HepG2 (cell line): ENCODE data around the gene ANKRD12. TPM values are rescaled to one million over a fixed set of nuclear protein-coding genes. Genes with fewer than 3 reads are reported as not detected.

ENCODE experiments used
- ATAC-seq: fragments of 200-7000 bp; cut with Tn5 transposase; 3 replicates; pipeline ENCODE4 v1.9.1; 2020; ENCODE audit warnings: mild to moderate bottlenecking, moderate library complexity
- BruUV-seq: library from RNA; stranded (reverse); fragments of 400-500 nt; replicated peaks from 2 replicates; lab custom pipeline; 2021; lab: Mats Ljungman, UMichigan
- CTCF ChIA-PET: fragments of 300-600 bp; formaldehyde crosslinking; extraction: SDS; loops from one replicate; lab custom pipeline; 2021; ENCODE audit warnings: low total read pairs, inconsistent platforms, low intra/inter-chr PET ratio; lab: Yijun Ruan, JAX
- POLR2A ChIA-PET: fragments of 350-600 bp; sonication (Branson Sonifier 250); formaldehyde crosslinking; loops from one replicate; lab custom pipeline; 2020; ENCODE audit warnings: antibody characterized with exemption, inconsistent platforms; lab: Yijun Ruan, JAX
- DNase-seq: peaks from one replicate; pipeline ENCODE4 v3.0.0-alpha.2; 2015; ENCODE audit warnings: low spot score
- FAIRE-seq: peaks from 3 replicates; lab custom pipeline; 2011; peaks lifted over from hg19 to GRCh38; lab: Jason Lieb, UNC
- H2AFZ ChIP-seq: one replicate; pipeline ENCODE4 v1.6.1; 2011; ENCODE audit warnings: low read length, inconsistent platforms
- H3K27ac ChIP-seq: fragments of 300-600 bp; 3 replicates; pipeline ENCODE4 v1.8.0; 2011; ENCODE audit warnings: mixed run types, mild to moderate bottlenecking, mixed read lengths, low read length, inconsistent platforms; ENCODE audit not compliant: insufficient read depth; ENCODE audit errors: extremely low read length
- H3K27me3 ChIP-seq, 2 experiments: fragments of 200-600 bp in 1 of 2; 2 replicates in 1 of 2; 3 replicates in 1 of 2; pipeline versions ENCODE4 v1.6.0 to v1.8.0; 2011; ENCODE audit warnings: low read length in 2 of 2, mild to moderate bottlenecking in 2 of 2, moderate library complexity in 2 of 2, inconsistent platforms in 1 of 2; ENCODE audit not compliant: insufficient read depth in 2 of 2, control insufficient read depth in 1 of 2
- H3K36me3 ChIP-seq, 2 experiments: fragments of 200-600 bp in 1 of 2; replicated peaks in 1 of 2; 2 replicates in 1 of 2; 3 replicates in 1 of 2; pipeline versions ENCODE4 v1.5.1 to v1.8.0; 2011; ENCODE audit warnings: low read length in 2 of 2, inconsistent platforms in 1 of 2; ENCODE audit not compliant: insufficient read depth in 2 of 2, control insufficient read depth in 1 of 2
- H3K4me1 ChIP-seq: 2 replicates; pipeline ENCODE4 v1.5.1; 2012; ENCODE audit warnings: low read length, inconsistent platforms; ENCODE audit not compliant: insufficient read depth
- H3K4me2 ChIP-seq: 2 replicates; pipeline ENCODE4 v1.6.0; 2011; ENCODE audit warnings: low read depth, low read length, inconsistent platforms
- H3K4me3 ChIP-seq, 3 experiments: fragments of 200-600 bp in 1 of 3; sonication (generic), shearing (Covaris generic) in 1 of 3; replicated peaks in 1 of 3; 2 replicates each; pipeline ENCODE4 v1.5.1; 2011 to 2016; ENCODE audit warnings: low read length in 3 of 3, inconsistent platforms in 2 of 3, low read depth in 2 of 3, mild to moderate bottlenecking in 2 of 3, control low read depth in 1 of 3, mixed read lengths in 1 of 3; ENCODE audit not compliant: insufficient read depth in 1 of 3
- H3K79me2 ChIP-seq: one replicate; pipeline ENCODE4 v1.6.1; 2011; ENCODE audit warnings: low read length, inconsistent platforms; ENCODE audit not compliant: insufficient read depth
- H3K9ac ChIP-seq: 2 replicates; pipeline ENCODE4 v1.6.0; 2011; ENCODE audit warnings: mild to moderate bottlenecking, low read depth, low read length, inconsistent platforms; ENCODE audit not compliant: insufficient read depth
- H3K9me3 ChIP-seq: 2 replicates; pipeline ENCODE4 v1.5.1; 2012; ENCODE audit warnings: mild to moderate bottlenecking, low read length
- H4K20me1 ChIP-seq: 2 replicates; pipeline ENCODE4 v1.6.0; 2011; ENCODE audit warnings: inconsistent platforms, mild to moderate bottlenecking, low read length, moderate library complexity; ENCODE audit not compliant: insufficient read depth
- ARNT2 ChIP-seq: sonication (generic); formaldehyde crosslinking; IDR thresholded peaks from 2 replicates; pipeline ENCODE4 v1.8.0; 2022; ENCODE audit warnings: mild to moderate bottlenecking, low read depth, missing genetic modification reagents, moderate library complexity
- MAZ ChIP-seq, 2 experiments: sonication (generic) in 1 of 2; formaldehyde crosslinking in 1 of 2; IDR thresholded peaks; 2 replicates each; pipeline versions ENCODE4 v1.5.0 to v1.6.1; 2012 to 2020; ENCODE audit warnings: low read depth in 2 of 2, mild to moderate bottlenecking in 2 of 2, borderline replicate concordance in 1 of 2, improper control_type of control experiment in 1 of 2, low read length in 1 of 2, missing genetic modification reagents in 1 of 2, moderate library complexity in 1 of 2
- POLR2AphosphoS5 ChIP-seq: IDR thresholded peaks from 2 replicates; pipeline ENCODE4 v1.6.1; 2012; ENCODE audit warnings: low read depth, low read length
- STAT6 ChIP-seq: sonication (generic); formaldehyde crosslinking; IDR thresholded peaks from 2 replicates; pipeline ENCODE4 v1.4.0; 2020; ENCODE audit warnings: missing genetic modification reagents, mild to moderate bottlenecking, borderline replicate concordance
- TEAD3 ChIP-seq: optimal IDR thresholded peaks from 2 replicates; pipeline ENCODE3; 2016; ENCODE audit warnings: borderline replicate concordance
- TGIF2 ChIP-seq: IDR thresholded peaks from 2 replicates; pipeline ENCODE4 v1.6.1; 2016; ENCODE audit warnings: control low read depth, missing compliant biosample characterization
- ZFP36L2 ChIP-seq: sonication (generic); formaldehyde crosslinking; IDR thresholded peaks from 2 replicates; pipeline ENCODE4 v1.4.0; 2020; ENCODE audit warnings: missing genetic modification reagents
- ZNF350 ChIP-seq: sonication (generic); formaldehyde crosslinking; IDR thresholded peaks from 2 replicates; pipeline ENCODE4 v1.4.0; 2020; ENCODE audit warnings: mild to moderate bottlenecking, low read depth, missing genetic modification reagents, borderline replicate concordance
- ZNF616 ChIP-seq: sonication (generic); formaldehyde crosslinking; IDR thresholded peaks from 2 replicates; pipeline ENCODE4 v1.5.0; 2020; ENCODE audit warnings: low read depth, mild to moderate bottlenecking, missing genetic modification reagents
- ZNF674 ChIP-seq: sonication (generic); formaldehyde crosslinking; IDR thresholded peaks from 2 replicates; pipeline ENCODE4 v1.5.0; 2020; ENCODE audit warnings: low read depth, mild to moderate bottlenecking, missing genetic modification reagents
- ZNF766 ChIP-seq: sonication (generic); formaldehyde crosslinking; IDR thresholded peaks from 2 replicates; pipeline ENCODE4 v1.5.0; 2020; ENCODE audit warnings: missing genetic modification reagents, borderline replicate concordance
- ZNF776 ChIP-seq: sonication (generic); formaldehyde crosslinking; IDR thresholded peaks from 2 replicates; pipeline ENCODE4 v1.4.0; 2020; ENCODE audit warnings: mild to moderate bottlenecking, missing genetic modification reagents
- ZSCAN5A ChIP-seq: sonication (generic); formaldehyde crosslinking; IDR thresholded peaks from 2 replicates; pipeline ENCODE4 v1.8.0; 2022; ENCODE audit warnings: mild to moderate bottlenecking, missing genetic modification reagents, borderline replicate concordance
- WGBS: methylation state at CpG from one replicate; pipeline ENCODE4 v1.1.6; 2017; ENCODE audit warnings: low lambda C conversion rate; 5-methylcytosine and 5-hydroxymethylcytosine counted together
- in situ Hi-C: cut with HindIII; loops from 2 replicates; pipeline ENCODE4 v1.10.0; 2017; ENCODE audit warnings: low pct_unique_long_range_greater_than_20kb; ENCODE audit not compliant: extremely low pct_ligation_motif_present
- intact Hi-C: fragments of 100-400 bp; cut with micrococcal nuclease; formaldehyde crosslinking; loops from one replicate; pipeline ENCODE4 v1.10.0; 2022; ENCODE audit not compliant: unreplicated experiment
- polyA plus RNA-seq, 8 experiments: library from polyadenylated mRNA; depleted of rRNA in 3 of 8; stranded (reverse) in 7 of 8; unstranded in 1 of 8; fragments of >200 nt; fragmentation: Illumina TruSeq in 4 of 8; extraction: Trizol in 4 of 8; gene quantifications; 2 replicates each; pipeline versions ENCODE4 v1.2.1 to v1.2.3, GENCODE V29; 2011 to 2016; ENCODE audit warnings: low read depth in 4 of 8, missing spikeins in 1 of 8, mixed read lengths in 1 of 8; ENCODE audit not compliant: insufficient read depth in 1 of 8
- total RNA-seq, 5 experiments: library from RNA; depleted of rRNA; stranded (reverse); fragments of >200 nt; fragmentation: Illumina TruSeq; extraction: Trizol; gene quantifications; 2 replicates each; pipeline ENCODE4 v1.2.3, GENCODE V29; 2016; ENCODE audit warnings: low read depth in 1 of 5

Gene ANKRD12
- total and polyA plus RNA-seq, 2 of the 13 experiments (the other 11 are each of a cell fraction or from before 2014, with no cell fraction given): 6.0 to 23.2 TPM

GRCh38 chr18:9189491-9189890 lies 52.9 kb downstream of the ANKRD12 start (continued):
- no peak for TF ChIP-seq ZNF674 (CRISPR knock-in tag)
- TF ChIP-seq TEAD3 (CRISPR knock-in tag): no peak
- no peak for TF ChIP-seq POLR2AphosphoS5
- no peak for TF ChIP-seq ZNF350 (CRISPR knock-in tag)
- TF ChIP-seq ARNT2 (CRISPR knock-in tag): no peak
- TF ChIP-seq ZNF776 (CRISPR knock-in tag): no peak
- TF ChIP-seq ZSCAN5A: no peak
- TF ChIP-seq, all 625 proteins: peak for 0

GRCh38 chr18:9191658-9192256 lies 55.2 kb downstream of the ANKRD12 start:
- in situ Hi-C loops (no loop called here), intact Hi-C loops (no loop called here)
- no peak overlapping the region for H2AFZ ChIP-seq
- no peak overlapping the region for H3K9ac ChIP-seq
- H3K27ac ChIP-seq: no peak overlapping the region
- no peak for ATAC-seq
- H3K79me2 ChIP-seq: no peaks in the 10 kb centered on the region
- H3K27me3 ChIP-seq: no peaks in the 10 kb centered on the region
- POLR2A ChIA-PET: no interaction called here
- no peak overlapping the region for H3K4me3 ChIP-seq
- CTCF ChIA-PET: no interaction called here
- DNase-seq: no peak
- no peak for FAIRE-seq
- H3K36me3 ChIP-seq: peaks cover 9 to 29% of the 10 kb centered on the region in 2 experiments; a peak in 4 of 5 replicates
- BruUV-seq: no TSS peak
- H3K9me3 ChIP-seq: no peaks in the 10 kb centered on the region
- WGBS: 100% methylated on average over 2 of the region's 2 CpGs
- no peaks in the 10 kb centered on the region for H4K20me1 ChIP-seq
- no peak overlapping the region for H3K4me2 ChIP-seq
- TF ChIP-seq MAZ (IDR thresholded peaks at IDR 0.05; ENCODE audit: borderline replicate concordance, low read depth, low read length) (no peak), MAZ (CRISPR knock-in tag; IDR thresholded peaks at IDR 0.05; ENCODE audit: low read depth) (no peak), TGIF2 (CRISPR knock-in tag) (no peak), STAT6 (CRISPR knock-in tag) (no peak), ZFP36L2 (CRISPR knock-in tag) (no peak), ZNF616 (CRISPR knock-in tag) (no peak), ZNF766 (no peak)
- H3K4me1 ChIP-seq: no peaks in the 10 kb centered on the region
